Activated naive CD8-positive, alpha-beta T cell (primary cell): Measurements from ENCODE around the gene PPIE.

ENCODE experiments used
- H3K27ac Mint-ChIP-seq: one replicate; pipeline ENCODE4 v1.8.0; 2021; ENCODE audit warnings: mixed read lengths
- H3K27me3 Mint-ChIP-seq: one replicate; pipeline ENCODE4 v1.8.0; 2021; ENCODE audit warnings: mixed read lengths
- H3K36me3 Mint-ChIP-seq: one replicate; pipeline ENCODE4 v1.8.0; 2021; ENCODE audit warnings: mixed read lengths
- H3K4me1 Mint-ChIP-seq: one replicate; pipeline ENCODE4 v1.8.0; 2021; ENCODE audit warnings: low read depth, mixed read lengths
- H3K4me3 Mint-ChIP-seq: one replicate; pipeline ENCODE4 v1.8.0; 2021; ENCODE audit warnings: mild to moderate bottlenecking, mixed read lengths
- H3K9me3 Mint-ChIP-seq: one replicate; pipeline ENCODE4 v1.8.0; 2021; ENCODE audit warnings: low read depth, mixed read lengths

PPIE gene

DNA sequence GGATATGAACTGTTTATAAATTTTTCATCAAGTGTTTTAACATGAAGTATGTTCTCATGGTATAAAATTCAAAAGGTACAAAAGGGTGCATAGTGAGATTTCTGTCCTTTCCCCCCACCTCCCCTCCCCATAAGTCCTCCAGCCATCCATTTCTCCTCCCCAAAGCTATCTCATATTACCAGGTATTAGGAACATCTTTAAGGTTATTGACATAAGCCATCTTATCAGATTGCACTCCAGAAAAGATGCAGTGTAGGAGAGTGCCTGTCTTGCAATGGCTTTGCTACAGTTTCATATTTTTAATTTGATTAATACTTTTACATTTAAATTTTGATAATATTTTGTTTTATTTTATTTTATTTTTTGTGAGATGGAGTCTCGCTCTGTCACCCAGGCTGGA is 33.9 kb upstream of the PPIE start:
- Mint-ChIP-seq H3K4me3 (no peak overlapping the region), H3K4me1 (no peaks in the 10 kb centered on the region), H3K36me3 (no peaks in the 10 kb centered on the region), H3K27ac (no peak overlapping the region), H3K27me3 (no peaks in the 10 kb centered on the region), H3K9me3 (no peaks in the 10 kb centered on the region)

DNA sequence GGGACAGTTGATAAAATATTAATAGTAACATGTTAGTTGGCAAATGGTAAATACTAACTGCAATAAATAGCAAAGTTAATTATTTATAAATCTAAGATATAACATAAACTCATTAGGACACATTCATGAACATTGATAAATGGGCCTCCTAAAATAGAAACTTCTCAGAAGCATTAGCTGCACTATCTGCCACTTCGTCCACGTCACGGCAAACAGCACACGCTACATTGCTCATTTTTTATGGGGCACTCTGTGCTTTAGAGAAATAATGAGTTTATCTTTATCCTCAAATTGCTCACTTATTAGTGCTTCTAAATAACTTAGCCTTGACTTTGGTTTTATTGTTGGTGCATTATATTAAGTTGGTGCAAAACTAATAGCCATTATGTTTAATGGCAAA is 31.2 kb upstream of the PPIE start:
- Mint-ChIP-seq H3K27me3 (no peaks in the 10 kb centered on the region), H3K36me3 (no peaks in the 10 kb centered on the region), H3K4me3 (no peak overlapping the region), H3K4me1 (no peaks in the 10 kb centered on the region), H3K27ac (no peak overlapping the region), H3K9me3 (no peaks in the 10 kb centered on the region)

GRCh38 chr1:39711104-39711965 is 27.3 kb upstream of the PPIE start:
- Mint-ChIP-seq H3K9me3 (no peaks in the 10 kb centered on the region), H3K4me3 (no peak overlapping the region), H3K36me3 (no peaks in the 10 kb centered on the region), H3K27ac (no peak overlapping the region), H3K4me1 (no peaks in the 10 kb centered on the region), H3K27me3 (peaks cover 5% of the 10 kb centered on the region)

- H3K9me3 Mint-ChIP-seq: no peaks in the 10 kb centered on the region
- no peaks in the 10 kb centered on the region for H3K4me1 Mint-ChIP-seq
- H3K36me3 Mint-ChIP-seq: no peaks in the 10 kb centered on the region
- no peak overlapping the region for H3K4me3 Mint-ChIP-seq
- H3K27ac Mint-ChIP-seq: no peak overlapping the region
- peaks cover 8% of the 10 kb centered on the region for H3K27me3 Mint-ChIP-seq
These were observed 26.7 kb upstream of the PPIE start for GRCh38 chr1:39711966-39712340.

DNA sequence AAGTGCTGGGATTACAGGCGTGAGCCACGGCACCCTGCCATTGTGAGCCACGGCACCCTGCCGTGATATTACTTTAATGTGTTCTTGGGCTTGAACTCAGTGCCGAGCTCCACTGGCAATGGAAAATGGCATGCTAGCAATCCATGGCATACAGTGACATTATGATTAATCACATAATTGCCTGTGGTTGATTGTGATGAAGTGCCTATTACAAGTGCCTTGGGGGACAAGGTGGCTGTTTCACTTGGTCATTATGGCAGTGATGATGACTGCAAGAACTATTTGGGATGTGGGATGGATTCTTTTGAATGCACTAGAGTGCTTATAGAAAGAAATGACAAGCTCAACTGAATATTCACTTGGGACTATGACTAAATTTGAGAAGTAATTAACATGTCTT is 25.1 kb upstream of the PPIE start:
- H3K27ac Mint-ChIP-seq: no peak overlapping the region
- H3K36me3 Mint-ChIP-seq: no peaks in the 10 kb centered on the region
- no peaks in the 10 kb centered on the region for H3K9me3 Mint-ChIP-seq
- no peak overlapping the region for H3K4me3 Mint-ChIP-seq
- no peaks in the 10 kb centered on the region for H3K4me1 Mint-ChIP-seq
- H3K27me3 Mint-ChIP-seq: peaks cover 13% of the 10 kb centered on the region

DNA sequence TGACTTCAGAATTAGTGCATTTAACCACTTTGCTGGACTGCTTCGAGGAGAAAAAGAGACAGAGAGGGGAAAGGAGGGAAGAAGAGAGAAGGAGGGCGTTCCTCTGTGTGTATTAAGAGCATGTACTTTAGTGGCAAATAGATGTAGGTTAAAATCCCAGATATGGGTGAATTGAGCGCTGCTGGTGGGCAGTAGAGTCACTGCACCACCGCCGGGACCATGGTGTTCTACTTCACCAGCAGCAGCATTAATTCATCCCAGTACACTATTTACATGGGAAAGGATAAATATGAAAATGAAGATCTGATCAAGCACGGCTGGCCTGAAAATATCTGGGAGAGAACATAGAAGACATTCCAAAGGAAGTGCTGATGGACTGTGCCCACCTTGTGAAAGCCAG is 20.9 kb upstream of the PPIE start:
- Mint-ChIP-seq H3K27ac (no peak overlapping the region), H3K27me3 (peaks cover 23% of the 10 kb centered on the region), H3K4me3 (no peak overlapping the region), H3K36me3 (no peaks in the 10 kb centered on the region), H3K9me3 (no peaks in the 10 kb centered on the region), H3K4me1 (no peaks in the 10 kb centered on the region)

DNA sequence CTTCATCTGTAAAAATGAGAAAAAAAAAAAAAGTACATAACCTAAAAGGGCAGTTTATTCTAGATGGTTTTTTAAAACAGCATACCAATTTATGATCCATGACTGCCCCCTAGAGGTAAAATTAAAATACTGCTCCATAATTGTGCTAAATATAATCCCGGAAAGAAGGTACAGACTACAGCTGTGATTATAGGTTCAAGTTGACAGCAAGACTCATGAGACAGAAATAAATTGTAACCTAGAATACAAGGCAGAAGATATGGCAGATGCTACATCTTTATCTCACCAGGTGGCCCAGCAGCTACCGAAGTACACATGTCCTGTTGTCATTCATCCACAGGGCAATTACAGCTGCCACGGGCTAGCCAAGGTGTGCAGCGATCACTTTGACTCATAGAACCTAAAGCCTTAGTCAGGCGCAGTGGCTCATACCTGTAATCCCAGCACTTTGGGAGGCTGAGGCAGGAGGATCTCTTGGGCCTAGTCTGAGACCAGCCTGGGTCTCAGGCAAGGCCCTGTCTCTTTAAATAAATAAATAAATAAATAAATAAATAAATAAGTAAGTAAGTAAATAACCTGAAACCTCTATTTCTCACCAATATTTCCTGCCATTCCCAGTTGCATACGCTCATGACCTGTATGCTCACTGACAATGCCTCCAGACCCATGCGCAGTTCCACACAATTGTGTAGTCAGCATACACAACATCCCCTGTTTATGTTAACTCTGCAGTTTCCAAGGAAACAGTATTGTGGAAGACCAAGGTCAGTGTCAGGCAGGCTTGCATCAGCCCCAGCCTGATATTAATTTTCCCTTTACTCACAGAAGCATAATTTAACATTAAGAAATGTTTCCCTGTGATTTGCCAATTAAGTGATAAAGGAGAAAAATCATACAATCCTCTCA is 18.3 kb upstream of the PPIE start:
- no peaks in the 10 kb centered on the region for H3K4me1 Mint-ChIP-seq
- H3K9me3 Mint-ChIP-seq: no peaks in the 10 kb centered on the region
- no peak overlapping the region for H3K4me3 Mint-ChIP-seq
- H3K36me3 Mint-ChIP-seq: no peaks in the 10 kb centered on the region
- peaks cover 29% of the 10 kb centered on the region for H3K27me3 Mint-ChIP-seq
- H3K27ac Mint-ChIP-seq: no peak overlapping the region

DNA sequence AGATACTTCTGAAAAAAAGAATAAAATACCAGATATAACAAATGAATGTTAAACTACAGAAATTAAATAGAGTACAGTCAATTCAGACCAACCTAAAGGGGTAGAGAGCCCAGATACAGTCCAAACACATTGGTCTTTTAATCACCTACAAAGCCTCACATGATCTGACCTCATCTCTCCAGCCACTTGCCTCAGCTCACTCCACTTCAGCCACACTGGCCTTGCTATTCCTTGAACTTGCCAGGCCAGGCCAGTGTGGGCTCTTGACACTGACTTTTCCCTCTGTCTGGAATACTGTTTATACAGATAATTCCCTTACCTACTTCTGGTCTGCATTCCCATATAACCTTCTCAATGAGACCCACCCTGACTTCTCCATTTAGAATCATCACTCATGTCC is 17.0 kb upstream of the PPIE start:
- H3K27me3 Mint-ChIP-seq: peaks cover 29% of the 10 kb centered on the region
- H3K27ac Mint-ChIP-seq: no peak overlapping the region
- H3K4me1 Mint-ChIP-seq: no peaks in the 10 kb centered on the region
- H3K9me3 Mint-ChIP-seq: no peaks in the 10 kb centered on the region
- no peaks in the 10 kb centered on the region for H3K36me3 Mint-ChIP-seq
- no peak overlapping the region for H3K4me3 Mint-ChIP-seq

DNA sequence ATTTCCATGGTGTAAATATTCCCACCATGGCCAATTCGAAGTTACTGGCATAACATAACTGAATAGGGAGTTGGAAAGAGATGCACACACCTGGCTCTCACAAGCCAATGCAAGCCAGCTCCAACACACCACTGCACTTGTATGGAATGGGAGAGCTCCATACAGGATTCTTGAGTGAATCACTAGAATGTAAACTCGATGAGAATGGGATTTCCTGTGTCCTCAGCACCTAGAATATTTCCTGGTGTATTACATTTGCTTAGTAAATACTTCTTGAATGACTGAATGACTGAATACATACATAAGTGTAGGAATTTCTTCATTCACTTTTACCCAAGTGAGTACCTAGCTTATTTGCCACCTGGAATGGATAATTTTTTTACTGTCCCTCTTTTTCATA is 16.2 kb upstream of the PPIE start:
- H3K9me3 Mint-ChIP-seq: no peaks in the 10 kb centered on the region
- H3K27ac Mint-ChIP-seq: no peak overlapping the region
- H3K4me3 Mint-ChIP-seq: no peak overlapping the region
- H3K36me3 Mint-ChIP-seq: no peaks in the 10 kb centered on the region
- peaks cover 31% of the 10 kb centered on the region for H3K27me3 Mint-ChIP-seq
- peaks cover 1% of the 10 kb centered on the region for H3K4me1 Mint-ChIP-seq

- H3K4me1 Mint-ChIP-seq: peaks cover 6% of the 10 kb centered on the region
- no peaks in the 10 kb centered on the region for H3K9me3 Mint-ChIP-seq
- H3K27me3 Mint-ChIP-seq: peaks cover 51% of the 10 kb centered on the region
- no peak overlapping the region for H3K27ac Mint-ChIP-seq
- no peak overlapping the region for H3K4me3 Mint-ChIP-seq
- no peaks in the 10 kb centered on the region for H3K36me3 Mint-ChIP-seq
These were observed 12.1 kb upstream of the PPIE start for GRCh38 chr1:39726600-39726999.

GRCh38 chr1:39727221-39727931 is 11.3 kb upstream of the PPIE start:
- no peak overlapping the region for H3K4me3 Mint-ChIP-seq
- no peaks in the 10 kb centered on the region for H3K9me3 Mint-ChIP-seq
- no peak overlapping the region for H3K27ac Mint-ChIP-seq
- H3K27me3 Mint-ChIP-seq: peaks cover 47% of the 10 kb centered on the region
- H3K4me1 Mint-ChIP-seq: peaks cover 6% of the 10 kb centered on the region
- H3K36me3 Mint-ChIP-seq: no peaks in the 10 kb centered on the region

DNA sequence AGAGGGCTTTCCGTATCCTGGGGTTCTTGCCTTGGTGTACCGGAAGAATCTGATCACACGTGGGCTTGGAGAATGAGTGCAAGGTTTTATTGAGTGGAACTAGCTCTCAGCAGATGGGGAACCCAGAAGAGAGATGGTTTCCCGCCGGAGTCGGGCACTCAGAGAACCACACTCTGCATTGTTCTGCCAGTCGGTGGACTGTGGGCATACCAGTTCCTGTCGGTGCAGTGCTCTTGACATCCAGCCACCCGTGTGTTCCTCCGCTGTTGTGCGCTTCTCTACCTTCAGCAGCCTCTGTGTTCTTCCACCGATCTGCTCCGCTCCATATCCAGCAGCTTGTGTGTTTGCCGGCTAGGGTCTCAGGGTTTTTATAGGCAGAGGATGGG is 10.8 kb upstream of the PPIE start:
- H3K4me3 Mint-ChIP-seq: no peak overlapping the region
- peaks cover 49% of the 10 kb centered on the region for H3K27me3 Mint-ChIP-seq

GRCh38 chr1:39729030-39729429 is 9.7 kb upstream of the PPIE start:
- no peaks in the 10 kb centered on the region for H3K36me3 Mint-ChIP-seq
- H3K4me3 Mint-ChIP-seq: no peak overlapping the region
- no peaks in the 10 kb centered on the region for H3K9me3 Mint-ChIP-seq
- H3K27ac Mint-ChIP-seq: no peak overlapping the region
- H3K27me3 Mint-ChIP-seq: peaks cover 53% of the 10 kb centered on the region
- peaks cover 6% of the 10 kb centered on the region for H3K4me1 Mint-ChIP-seq

More for the DNA sequence above, 10.8 kb upstream of the PPIE start:
- Mint-ChIP-seq H3K27ac (no peak overlapping the region), H3K4me1 (peaks cover 6% of the 10 kb centered on the region), H3K36me3 (no peaks in the 10 kb centered on the region), H3K9me3 (no peaks in the 10 kb centered on the region)

DNA sequence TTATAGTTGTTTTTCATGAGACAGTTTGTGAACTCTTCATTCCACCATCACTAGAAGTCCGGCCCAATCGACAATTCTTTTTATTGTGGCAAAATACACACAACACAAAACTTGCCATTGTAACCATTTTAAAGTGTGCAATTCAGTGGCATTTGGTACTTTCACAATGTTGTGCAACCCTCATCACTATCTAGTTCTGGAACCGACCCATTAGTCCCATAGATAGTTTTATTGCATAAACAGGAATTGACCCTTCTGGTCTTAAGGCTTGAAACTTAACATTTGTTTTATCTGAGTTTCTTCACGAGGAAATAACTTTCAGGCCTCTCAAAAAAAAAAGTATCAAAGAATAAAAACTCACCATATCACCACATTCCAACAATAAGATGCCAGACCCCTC is 8.8 kb upstream of the PPIE start:
- Mint-ChIP-seq H3K4me3 (no peak overlapping the region), H3K27ac (no peak overlapping the region), H3K4me1 (peaks cover 6% of the 10 kb centered on the region), H3K9me3 (no peaks in the 10 kb centered on the region), H3K36me3 (no peaks in the 10 kb centered on the region), H3K27me3 (peaks cover 47% of the 10 kb centered on the region)

GRCh38 chr1:39732730-39733129 is 6.0 kb upstream of the PPIE start:
- Mint-ChIP-seq H3K4me3 (no peak overlapping the region), H3K9me3 (no peaks in the 10 kb centered on the region), H3K4me1 (peaks cover 4% of the 10 kb centered on the region), H3K36me3 (peaks cover 4% of the 10 kb centered on the region), H3K27ac (no peak overlapping the region), H3K27me3 (peaks cover 45% of the 10 kb centered on the region)
